Nasal cavity respiratory epithelium epithelial cell of viscerocranial mucosa (primary cell): ENCODE measurements around the gene CYP3A7. TPM values are rescaled to one million over a fixed set of nuclear protein-coding genes. Genes with fewer than 3 reads are reported as not detected.

ENCODE experiments used
- total RNA-seq: library from RNA; depleted of rRNA; stranded (reverse); fragments of >200 nt; gene quantifications from 2 replicates; pipeline ENCODE4 v1.2.3, GENCODE V29; 2014

Gene CYP3A7
- total RNA-seq, result 0.07 TPM in 1 of 2 replicates, not detected in the other

DNA sequence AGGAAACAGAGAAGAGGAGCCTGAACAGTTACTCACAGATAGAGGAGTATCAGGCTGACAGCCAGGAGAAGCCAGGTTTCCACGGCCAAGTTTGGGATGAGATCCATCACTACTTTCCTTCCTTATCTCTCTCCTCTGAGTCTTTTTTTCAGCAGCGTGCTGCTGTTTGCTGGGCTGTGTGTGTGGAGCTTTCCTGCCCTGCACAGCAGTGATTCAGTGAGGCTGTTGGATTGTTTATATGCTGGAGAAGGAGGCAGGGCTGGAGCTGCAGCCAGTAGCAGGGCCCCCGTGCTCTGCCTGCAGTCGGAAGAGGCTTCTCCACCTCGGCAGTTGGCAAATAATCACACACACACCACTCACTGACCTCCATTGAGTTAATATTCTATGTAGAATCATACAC lies at the start of gene CYP3A7:
Gene CYP3A7, minus strand, starts transcription at position 210 of the 400 bp plus-strand sequence. Its CDS starts 103 bp downstream, at position 107.

DNA sequence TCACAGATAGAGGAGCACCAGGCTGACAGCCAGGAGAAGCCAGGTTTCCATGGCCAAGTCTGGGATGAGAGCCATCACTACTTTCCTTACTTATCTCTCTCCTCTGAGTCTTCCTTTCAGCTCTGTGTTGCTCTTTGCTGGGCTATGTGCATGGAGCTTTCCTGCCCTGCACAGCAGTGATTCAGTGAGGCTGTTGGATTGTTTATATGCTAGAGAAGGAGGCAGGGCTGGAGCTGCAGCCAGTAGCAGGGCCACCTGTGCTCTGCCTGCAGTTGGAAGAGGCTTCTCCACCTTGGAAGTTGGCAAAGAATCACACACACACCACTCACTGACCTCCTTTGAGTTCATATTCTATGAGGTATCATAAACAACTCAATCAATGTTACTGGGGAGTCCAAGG lies 49.0 kb upstream of the CYP3A7 start, which contains the start of gene CYP3A4:
Gene CYP3A4, minus strand, starts transcription at position 178 of the 400 bp plus-strand sequence. Its CDS starts 103 bp downstream, at position 75.

DNA sequence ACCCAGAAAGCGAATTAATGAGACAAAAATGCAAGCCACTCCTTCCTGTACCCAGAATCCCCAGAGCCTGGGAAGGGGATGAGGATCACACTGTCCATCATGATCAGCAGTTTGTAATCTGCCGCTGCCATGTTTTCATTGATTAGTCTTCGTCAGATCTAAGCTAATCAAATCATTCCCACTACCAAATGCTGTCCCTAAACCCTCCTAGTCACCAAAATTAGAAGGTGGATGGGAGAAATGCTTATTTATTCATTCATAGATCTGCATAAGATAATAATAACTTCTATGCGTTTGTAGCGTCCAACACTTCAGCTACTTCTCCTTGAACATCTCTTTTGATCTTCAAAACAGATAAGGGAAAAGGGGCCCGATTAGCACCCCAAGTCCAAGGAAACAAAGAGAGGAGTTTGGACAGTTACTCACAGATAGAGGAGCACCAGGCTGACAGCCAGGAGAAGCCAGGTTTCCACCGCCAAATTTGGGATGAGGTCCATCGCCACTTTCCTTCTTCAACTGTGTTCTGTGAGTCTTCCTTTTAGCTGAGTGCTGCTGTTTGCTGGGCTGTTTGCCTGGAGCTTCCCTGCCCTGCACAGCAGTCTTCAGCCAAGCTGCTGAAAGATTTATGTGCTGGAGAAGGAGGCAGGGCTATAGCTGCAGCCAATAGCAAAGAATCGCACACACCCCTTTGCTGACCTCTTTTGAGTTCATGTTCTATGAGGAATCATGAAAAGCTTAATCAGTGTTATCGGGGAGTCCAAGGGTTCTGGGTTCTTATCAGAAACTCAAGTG lies 55.4 kb downstream of the CYP3A7 start, which contains the start of gene CYP3A5:
Gene CYP3A5, minus strand, starts transcription at position 597 of the 792 bp plus-strand sequence. Its CDS starts 100 bp downstream, at position 497.

Other genes with a start within 250 kb of the CYP3A7 start
- gene ZNF394, start 234.9 kb downstream of the CYP3A7 start, total RNA-seq, result 19.8 and 25.3 TPM in 2 replicates
- gene ZKSCAN5, start 230.5 kb downstream of the CYP3A7 start, total RNA-seq, result 15.0 and 18.7 TPM in 2 replicates
- gene FAM200A, start 183.1 kb downstream of the CYP3A7 start, total RNA-seq, result 6.2 and 11.7 TPM in 2 replicates
- gene ZNF655, start 176.6 kb downstream of the CYP3A7 start, total RNA-seq, result 38.3 and 65.4 TPM in 2 replicates
- 0.43 and 1.4 TPM in 2 replicates for gene TMEM225B, start 136.9 kb downstream of the CYP3A7 start, total RNA-seq
- gene ZSCAN25, start 118.2 kb downstream of the CYP3A7 start, total RNA-seq, result 12.0 and 20.4 TPM in 2 replicates
- 2.9 and 5.1 TPM in 2 replicates for gene CYP3A5, start 55.2 kb downstream of the CYP3A7 start, total RNA-seq
- gene CYP3A4, start 49.0 kb upstream of the CYP3A7 start, total RNA-seq, result 0.07 TPM in 1 of 2 replicates, not detected in the other
- gene CYP3A43, start 92.8 kb upstream of the CYP3A7 start, total RNA-seq, result not detected in 2 replicates
- 0.21 TPM in 1 of 2 replicates, not detected in the other for gene OR2AE1, start 141.8 kb upstream of the CYP3A7 start, total RNA-seq
- 23.9 and 38.2 TPM in 2 replicates for gene TRIM4, start 184.3 kb upstream of the CYP3A7 start, total RNA-seq
- gene GJC3, start 194.4 kb upstream of the CYP3A7 start, total RNA-seq, result 0.14 TPM in 1 of 2 replicates, not detected in the other
- 1.0 and 1.3 TPM in 2 replicates for gene AZGP1, start 240.8 kb upstream of the CYP3A7 start, total RNA-seq